Measurements from ENCODE around the gene DCLK1. TPM values are rescaled to one million over a fixed set of nuclear protein-coding genes. Genes with fewer than 3 reads are reported as not detected.

DCLK1 gene
- total RNA-seq, 1 donor from 2014 or later, result 22.4 TPM

DNA sequence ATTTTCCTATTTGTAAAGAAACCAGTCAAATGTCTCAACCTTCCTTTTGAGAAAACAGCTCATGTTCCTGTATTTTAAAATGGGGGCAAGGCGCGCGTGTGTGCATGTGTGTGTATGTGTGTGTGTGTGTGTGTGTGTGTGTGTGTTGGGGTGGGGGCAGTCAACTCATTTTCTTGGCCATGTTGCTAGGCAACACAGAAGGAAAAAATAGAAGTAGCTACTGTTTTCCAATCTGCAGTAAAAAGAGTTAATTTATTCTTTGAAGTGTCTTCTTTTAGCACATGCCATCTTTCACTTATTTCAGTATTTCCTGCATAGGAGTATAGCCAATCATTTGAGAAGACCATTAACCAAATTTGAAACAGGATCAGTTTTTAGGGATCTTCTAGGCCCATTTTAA is 279.3 kb downstream of the DCLK1 start:
- no peak overlapping the region for H3K27ac Mint-ChIP-seq (ENCODE audit: unreplicated experiment)
- H3K4me1 Mint-ChIP-seq, result peaks cover 24% of the 10 kb centered on the region
- H3K36me3 Mint-ChIP-seq (ENCODE audit: low read depth), result peaks cover 2% of the 10 kb centered on the region

DNA sequence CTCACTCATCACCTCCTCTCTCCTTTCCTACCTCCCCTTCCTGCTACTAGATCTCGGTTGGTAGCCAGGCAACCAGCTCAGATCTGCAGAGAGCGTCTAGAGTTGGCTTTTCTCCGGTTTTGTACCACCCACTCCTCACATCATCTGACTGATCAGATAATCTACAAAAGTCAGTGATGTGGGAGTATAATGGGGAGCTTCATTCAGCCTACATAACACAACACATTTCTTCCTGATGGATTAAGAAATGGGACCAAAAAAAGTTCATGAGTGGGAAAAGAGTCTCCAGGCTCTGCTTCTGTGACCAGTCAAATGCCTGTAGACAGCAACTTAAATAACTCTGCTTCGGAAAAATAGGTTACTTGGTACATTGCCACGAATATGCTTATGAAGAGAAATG is 279.8 kb downstream of the DCLK1 start:
- no peak for DNase-seq (ENCODE audit: low read depth, low spot score)
- Mint-ChIP-seq H3K27ac (ENCODE audit: unreplicated experiment) (no peak overlapping the region), H3K4me3 (no peak overlapping the region), H3K36me3 (ENCODE audit: low read depth) (peaks cover 2% of the 10 kb centered on the region), H3K9me3 (peaks cover 2% of the 10 kb centered on the region), H3K4me1 (peaks cover 24% of the 10 kb centered on the region), H3K27me3 (ENCODE audit: low read depth) (peaks cover 15% of the 10 kb centered on the region)
- TF ChIP-seq, protein P1, sequence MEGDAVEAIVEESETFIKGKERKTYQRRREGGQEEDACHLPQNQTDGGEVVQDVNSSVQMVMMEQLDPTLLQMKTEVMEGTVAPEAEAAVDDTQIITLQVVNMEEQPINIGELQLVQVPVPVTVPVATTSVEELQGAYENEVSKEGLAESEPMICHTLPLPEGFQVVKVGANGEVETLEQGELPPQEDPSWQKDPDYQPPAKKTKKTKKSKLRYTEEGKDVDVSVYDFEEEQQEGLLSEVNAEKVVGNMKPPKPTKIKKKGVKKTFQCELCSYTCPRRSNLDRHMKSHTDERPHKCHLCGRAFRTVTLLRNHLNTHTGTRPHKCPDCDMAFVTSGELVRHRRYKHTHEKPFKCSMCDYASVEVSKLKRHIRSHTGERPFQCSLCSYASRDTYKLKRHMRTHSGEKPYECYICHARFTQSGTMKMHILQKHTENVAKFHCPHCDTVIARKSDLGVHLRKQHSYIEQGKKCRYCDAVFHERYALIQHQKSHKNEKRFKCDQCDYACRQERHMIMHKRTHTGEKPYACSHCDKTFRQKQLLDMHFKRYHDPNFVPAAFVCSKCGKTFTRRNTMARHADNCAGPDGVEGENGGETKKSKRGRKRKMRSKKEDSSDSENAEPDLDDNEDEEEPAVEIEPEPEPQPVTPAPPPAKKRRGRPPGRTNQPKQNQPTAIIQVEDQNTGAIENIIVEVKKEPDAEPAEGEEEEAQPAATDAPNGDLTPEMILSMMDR (conservative IDR thresholded peaks at IDR 0.05), result no peak

More for the DNA sequence above, 279.3 kb downstream of the DCLK1 start:
- H3K27me3 Mint-ChIP-seq (ENCODE audit: low read depth), result peaks cover 15% of the 10 kb centered on the region
- DNase-seq (ENCODE audit: low read depth, low spot score), result no peak
- TF ChIP-seq, protein P1 (conservative IDR thresholded peaks at IDR 0.05), result no peak
- peaks cover 2% of the 10 kb centered on the region for H3K9me3 Mint-ChIP-seq
- no peak overlapping the region for H3K4me3 Mint-ChIP-seq

DNA sequence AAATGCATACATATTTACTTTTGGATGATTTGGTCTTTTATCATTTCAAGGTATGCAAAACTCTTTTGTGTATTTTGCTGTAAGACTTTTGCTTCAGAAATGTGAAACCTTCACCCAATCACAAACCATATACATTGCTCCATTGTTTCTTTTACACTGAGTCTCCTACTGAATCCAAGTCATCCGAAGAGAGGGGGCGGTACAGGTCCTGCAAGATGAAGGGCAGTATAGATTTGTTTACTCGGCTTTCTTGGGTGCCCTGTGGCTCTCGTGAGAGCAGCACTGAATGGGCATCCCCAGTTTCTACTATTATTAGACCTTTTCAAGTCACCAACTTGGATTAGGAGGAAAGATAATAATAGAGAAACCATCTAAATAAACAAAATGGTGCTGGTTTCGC is 280.6 kb downstream of the DCLK1 start:
- TF ChIP-seq, protein P1 (conservative IDR thresholded peaks at IDR 0.05), result no peak
- H3K27ac Mint-ChIP-seq (ENCODE audit: unreplicated experiment), result no peak overlapping the region
- H3K27me3 Mint-ChIP-seq (ENCODE audit: low read depth), result peaks cover 9% of the 10 kb centered on the region
- H3K36me3 Mint-ChIP-seq (ENCODE audit: low read depth), result peaks cover 2% of the 10 kb centered on the region
- peaks cover 2% of the 10 kb centered on the region for H3K9me3 Mint-ChIP-seq
- no peak overlapping the region for H3K4me3 Mint-ChIP-seq
- H3K4me1 Mint-ChIP-seq, result peaks cover 16% of the 10 kb centered on the region
- DNase-seq (ENCODE audit: low read depth, low spot score), result no peak

DNA sequence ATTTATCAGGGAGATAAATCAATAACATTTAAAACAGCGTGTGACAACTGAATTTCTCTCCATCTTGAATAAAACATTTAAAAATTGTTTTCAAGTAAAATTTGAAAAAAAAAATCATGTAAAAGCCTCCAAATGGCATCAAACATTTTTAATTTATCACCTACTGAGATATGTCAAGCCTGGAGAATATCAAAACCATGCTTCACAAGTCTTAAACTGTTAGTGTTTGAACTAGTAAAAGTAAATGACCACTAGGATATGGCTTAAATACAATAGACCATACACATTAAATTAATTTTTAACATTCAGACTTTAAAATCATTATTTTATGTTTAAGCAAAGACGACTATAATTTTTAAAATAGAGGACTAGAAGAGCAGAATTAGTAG is 281.9 kb downstream of the DCLK1 start:
- no peak overlapping the region for H3K27ac Mint-ChIP-seq (ENCODE audit: unreplicated experiment)
- no peak for DNase-seq (ENCODE audit: low read depth, low spot score)
- peaks cover 2% of the 10 kb centered on the region for H3K9me3 Mint-ChIP-seq
- TF ChIP-seq, protein P1 (conservative IDR thresholded peaks at IDR 0.05), result no peak
- H3K27me3 Mint-ChIP-seq (ENCODE audit: low read depth), result no peaks in the 10 kb centered on the region
- peaks cover 5% of the 10 kb centered on the region for H3K4me1 Mint-ChIP-seq
- peaks cover 2% of the 10 kb centered on the region for H3K36me3 Mint-ChIP-seq (ENCODE audit: low read depth)
- no peak overlapping the region for H3K4me3 Mint-ChIP-seq

DNA sequence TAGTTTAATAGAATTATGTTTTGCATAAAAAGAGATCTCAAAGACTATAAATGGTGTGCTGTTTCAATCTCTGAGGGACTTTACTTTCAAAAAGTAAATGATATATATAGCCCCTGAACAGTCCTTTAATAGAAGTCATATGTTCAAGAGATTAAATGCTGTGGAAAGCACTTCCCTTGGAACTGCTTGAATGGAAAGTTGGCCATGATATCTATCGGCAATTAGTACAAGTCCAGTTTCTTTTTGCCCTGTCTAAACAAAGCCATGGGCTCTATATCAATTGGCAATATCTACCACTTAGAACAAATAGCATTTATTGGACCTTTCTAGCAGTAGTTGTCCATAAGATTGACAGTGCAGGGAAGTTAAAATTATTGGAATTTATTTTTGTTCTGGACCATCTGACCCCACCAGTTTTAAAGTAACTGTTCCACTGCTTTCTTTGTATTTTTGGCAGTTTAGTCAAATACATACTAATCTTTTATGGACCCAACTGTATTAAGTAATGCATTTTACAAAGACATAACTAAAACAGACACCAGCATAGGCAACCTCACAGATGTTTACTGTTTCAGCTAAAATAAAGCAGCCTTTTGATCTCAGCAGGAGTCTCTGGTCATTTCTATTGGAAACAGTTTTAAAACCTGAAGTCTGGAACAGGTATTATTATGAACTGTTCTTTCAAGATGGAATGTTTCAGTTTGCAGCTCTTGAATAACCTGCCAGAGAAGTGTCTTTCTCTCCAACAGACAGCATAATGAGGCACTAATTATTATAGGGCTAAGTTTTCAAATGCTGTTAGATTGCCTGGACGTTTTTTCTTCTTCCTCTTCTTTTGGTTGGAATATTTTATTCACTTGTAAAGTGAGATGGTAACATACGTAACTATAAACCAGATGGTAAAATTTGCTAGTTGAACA is 282.6 kb downstream of the DCLK1 start:
- peaks cover 2% of the 10 kb centered on the region for H3K36me3 Mint-ChIP-seq (ENCODE audit: low read depth)
- H3K9me3 Mint-ChIP-seq, result peaks cover 2% of the 10 kb centered on the region
- H3K27ac Mint-ChIP-seq (ENCODE audit: unreplicated experiment), result no peak overlapping the region
- DNase-seq (ENCODE audit: low read depth, low spot score), result no peak
- TF ChIP-seq, protein P1 (conservative IDR thresholded peaks at IDR 0.05), result no peak
- no peak overlapping the region for H3K4me3 Mint-ChIP-seq
- peaks cover 5% of the 10 kb centered on the region for H3K4me1 Mint-ChIP-seq
- no peaks in the 10 kb centered on the region for H3K27me3 Mint-ChIP-seq (ENCODE audit: low read depth)
